Lower lobe of right lung (tissue), 2 donors: Measurements from ENCODE around the gene BIRC5. TPM values are rescaled to one million over a fixed set of nuclear protein-coding genes. Genes with fewer than 3 reads are reported as not detected.

Experiments used
- ATAC-seq, 2 donors: fragments of 200-7000 bp; cut with Tn5 transposase; one replicate each; pipeline ENCODE4 v1.9.1; 2020 to 2022; ENCODE audit warnings: mild to moderate bottlenecking in 2 of 2, moderate library complexity in 2 of 2
- DNase-seq: peaks from one replicate; pipeline ENCODE4 v3.0.0-alpha.2; 2020
- H3K27ac ChIP-seq: fragments of 200-600 bp; one replicate; pipeline ENCODE4 v1.8.0; 2022
- H3K27me3 ChIP-seq: fragments of 200-600 bp; one replicate; pipeline ENCODE4 v1.8.0; 2022; ENCODE audit warnings: low read depth
- H3K36me3 ChIP-seq: fragments of 200-600 bp; one replicate; pipeline ENCODE4 v1.8.0; 2022; ENCODE audit warnings: mild to moderate bottlenecking
- H3K4me1 ChIP-seq: fragments of 200-600 bp; one replicate; pipeline ENCODE4 v1.8.0; 2022
- H3K4me3 ChIP-seq: fragments of 200-600 bp; one replicate; pipeline ENCODE4 v1.8.0; 2022; ENCODE audit warnings: mild to moderate bottlenecking
- H3K9me3 ChIP-seq: fragments of 200-600 bp; one replicate; pipeline ENCODE4 v1.8.0; 2022
- intact Hi-C: fragments of 100-400 bp; cut with DNase I; formaldehyde crosslinking; loops from one replicate; pipeline ENCODE4 v1.11.0; 2022
- total RNA-seq: library from RNA; stranded (reverse); fragmentation: NEBNext Ultra II Directional; extraction: Animal tissue kit (Norgen Biotek cat#: 25700); gene quantifications from one replicate; pipeline ENCODE4 v1.2.1, GENCODE V29; 2021
- TF ChIP-seq, protein P1 (sequence below): fragments of 200-600 bp; IDR thresholded peaks from one replicate; pipeline ENCODE4 v1.8.0; 2022; ENCODE audit warnings: antibody characterized with exemption, mild to moderate bottlenecking
- donor health status: DM: no; HTN: yes; CAD: no; lungs with severe emphysema.

BIRC5 gene
- total RNA-seq, 1 donor from 2014 or later = 1.8 TPM

DNA sequence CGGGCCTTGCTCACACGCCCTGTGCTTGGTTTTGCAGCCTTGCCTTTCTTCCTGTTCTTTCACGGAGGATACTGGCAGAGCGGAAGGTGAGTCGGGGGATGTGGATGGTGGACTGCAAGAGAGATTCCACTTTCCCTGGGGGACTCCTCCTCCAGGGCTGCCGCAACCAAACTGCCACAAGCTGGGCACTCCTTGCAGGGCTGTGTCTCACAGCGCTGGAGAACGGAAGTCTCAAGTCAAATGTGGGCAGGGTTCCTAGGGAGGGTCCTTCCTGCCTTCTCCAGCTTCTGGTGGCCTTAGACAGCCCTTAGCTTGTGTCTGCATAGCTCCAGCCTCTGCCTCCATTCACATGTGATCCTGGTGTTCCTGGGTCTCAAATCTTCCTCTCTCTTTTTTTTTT is 11.4 kb upstream of the BIRC5 start:
- TF ChIP-seq, protein P1, sequence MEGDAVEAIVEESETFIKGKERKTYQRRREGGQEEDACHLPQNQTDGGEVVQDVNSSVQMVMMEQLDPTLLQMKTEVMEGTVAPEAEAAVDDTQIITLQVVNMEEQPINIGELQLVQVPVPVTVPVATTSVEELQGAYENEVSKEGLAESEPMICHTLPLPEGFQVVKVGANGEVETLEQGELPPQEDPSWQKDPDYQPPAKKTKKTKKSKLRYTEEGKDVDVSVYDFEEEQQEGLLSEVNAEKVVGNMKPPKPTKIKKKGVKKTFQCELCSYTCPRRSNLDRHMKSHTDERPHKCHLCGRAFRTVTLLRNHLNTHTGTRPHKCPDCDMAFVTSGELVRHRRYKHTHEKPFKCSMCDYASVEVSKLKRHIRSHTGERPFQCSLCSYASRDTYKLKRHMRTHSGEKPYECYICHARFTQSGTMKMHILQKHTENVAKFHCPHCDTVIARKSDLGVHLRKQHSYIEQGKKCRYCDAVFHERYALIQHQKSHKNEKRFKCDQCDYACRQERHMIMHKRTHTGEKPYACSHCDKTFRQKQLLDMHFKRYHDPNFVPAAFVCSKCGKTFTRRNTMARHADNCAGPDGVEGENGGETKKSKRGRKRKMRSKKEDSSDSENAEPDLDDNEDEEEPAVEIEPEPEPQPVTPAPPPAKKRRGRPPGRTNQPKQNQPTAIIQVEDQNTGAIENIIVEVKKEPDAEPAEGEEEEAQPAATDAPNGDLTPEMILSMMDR = no peak
- peaks cover 15% of the 10 kb centered on the region for H3K36me3 ChIP-seq
- H3K27ac ChIP-seq = no peak overlapping the region
- no peaks in the 10 kb centered on the region for H3K9me3 ChIP-seq
- intact Hi-C loops = no loop called here
- H3K4me1 ChIP-seq = peaks cover 9% of the 10 kb centered on the region
- H3K27me3 ChIP-seq = no peaks in the 10 kb centered on the region
- no peak for DNase-seq
- no peak overlapping the region for H3K4me3 ChIP-seq
- ATAC-seq = no peak

DNA sequence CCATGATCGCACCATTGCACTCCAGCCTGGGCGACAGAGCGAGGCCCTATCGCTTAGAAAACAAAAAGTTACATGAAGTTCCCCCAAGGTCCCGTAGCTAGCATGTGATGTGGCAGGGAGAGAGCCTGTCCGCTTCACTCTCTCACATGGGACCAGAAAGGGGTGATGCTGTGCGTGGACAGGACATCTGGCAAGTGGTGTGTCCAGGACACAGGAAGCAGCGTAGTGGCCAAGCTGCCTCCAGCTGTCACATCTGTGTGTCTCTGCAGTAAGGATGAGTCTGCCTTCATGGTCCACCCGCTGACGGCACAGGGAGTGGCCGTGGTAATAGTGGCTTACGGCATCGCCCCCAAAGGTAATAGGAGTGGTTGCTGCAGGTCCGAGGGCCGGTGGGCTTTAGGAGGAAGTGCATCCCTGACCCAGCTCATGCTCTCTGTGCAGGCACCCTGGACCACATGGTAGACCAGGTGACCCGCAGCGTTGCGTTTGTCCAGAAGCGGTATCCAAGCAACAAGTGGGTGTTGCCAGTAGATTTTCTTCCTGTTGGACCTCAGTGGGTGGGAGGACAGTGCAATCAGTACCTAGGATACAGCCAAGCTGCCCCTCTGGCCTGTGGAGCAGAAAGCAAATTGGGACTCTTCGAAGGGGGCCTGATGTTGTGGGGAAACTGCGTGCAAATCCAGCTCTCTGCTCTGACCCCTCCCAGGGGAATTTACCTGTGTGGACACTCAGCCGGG is 9.5 kb upstream of the BIRC5 start:
- no peaks in the 10 kb centered on the region for H3K9me3 ChIP-seq
- DNase-seq (no peak), ATAC-seq (peak in 1 of 2 donors; percentile 8)
- no peaks in the 10 kb centered on the region for H3K27me3 ChIP-seq
- H3K4me1 ChIP-seq = peaks cover 3% of the 10 kb centered on the region
- H3K4me3 ChIP-seq = no peak overlapping the region
- TF ChIP-seq, protein P1 = no peak
- intact Hi-C loops = no loop called here
- peaks cover 16% of the 10 kb centered on the region for H3K36me3 ChIP-seq
- no peak overlapping the region for H3K27ac ChIP-seq

DNA sequence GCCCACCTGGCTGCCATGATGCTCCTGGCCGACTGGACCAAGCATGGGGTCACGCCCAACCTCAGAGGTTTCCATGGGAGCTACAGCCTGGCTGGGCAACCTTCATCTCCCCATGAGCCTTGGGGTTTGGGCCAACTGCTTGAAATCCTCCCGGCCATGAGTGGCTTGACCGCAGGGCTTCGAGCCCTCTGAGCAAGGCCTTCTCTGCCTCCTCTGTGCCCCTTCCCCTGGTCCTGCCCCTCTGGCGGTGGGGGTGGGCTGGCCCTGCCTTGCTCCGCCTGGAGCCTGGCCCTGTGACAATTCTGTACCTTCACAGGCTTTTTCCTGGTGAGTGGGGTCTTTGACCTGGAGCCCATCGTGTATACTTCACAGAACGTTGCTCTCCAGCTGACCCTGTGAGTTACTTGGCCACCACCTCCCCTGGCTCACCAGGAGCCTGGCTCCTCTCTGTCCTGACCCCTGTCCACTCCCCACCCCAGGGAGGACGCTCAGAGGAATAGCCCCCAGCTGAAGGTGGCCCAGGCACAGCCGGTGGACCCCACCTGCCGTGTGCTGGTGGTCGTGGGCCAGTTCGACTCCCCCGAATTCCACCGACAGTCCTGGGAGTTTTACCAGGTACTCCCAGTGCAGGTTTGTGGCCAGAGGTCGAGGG is 8.8 kb upstream of the BIRC5 start:
- no peak for ATAC-seq
- TF ChIP-seq, protein P1 = no peak
- Histone ChIP-seq H3K27me3 (no peaks in the 10 kb centered on the region), H3K4me1 (no peaks in the 10 kb centered on the region), H3K9me3 (no peaks in the 10 kb centered on the region), H3K27ac (no peak overlapping the region), H3K36me3 (peaks cover 16% of the 10 kb centered on the region), H3K4me3 (no peak overlapping the region)
- intact Hi-C loops = no loop called here
- DNase-seq = no peak

DNA sequence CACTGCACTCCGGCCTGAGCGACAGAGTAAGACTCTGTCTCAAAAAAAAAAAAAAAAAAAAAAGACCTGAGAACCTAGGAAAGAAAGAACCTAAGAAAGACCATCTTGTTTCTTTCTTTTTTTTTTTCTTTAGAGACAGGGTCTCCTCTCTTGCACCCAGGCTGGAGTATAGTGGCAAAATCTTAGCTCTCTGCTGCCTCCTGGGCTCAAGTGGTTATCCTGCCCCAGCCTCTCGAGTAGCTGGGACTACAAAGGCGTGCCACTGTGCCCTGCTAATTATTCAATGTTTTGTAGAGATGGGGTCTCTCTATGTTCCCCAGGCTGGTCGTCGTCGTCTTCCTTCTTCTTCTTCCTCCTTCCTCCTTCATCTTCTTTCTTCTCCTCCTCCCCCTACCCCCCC is 7.8 kb upstream of the BIRC5 start:
- TF ChIP-seq, protein P1 = peak; percentile 13
- no peaks in the 10 kb centered on the region for H3K4me1 ChIP-seq
- no peak overlapping the region for H3K27ac ChIP-seq
- no peak for ATAC-seq
- intact Hi-C loops = no loop called here
- peaks cover 16% of the 10 kb centered on the region for H3K36me3 ChIP-seq
- H3K27me3 ChIP-seq = no peaks in the 10 kb centered on the region
- no peak overlapping the region for H3K4me3 ChIP-seq
- H3K9me3 ChIP-seq = no peaks in the 10 kb centered on the region
- DNase-seq = no peak

DNA sequence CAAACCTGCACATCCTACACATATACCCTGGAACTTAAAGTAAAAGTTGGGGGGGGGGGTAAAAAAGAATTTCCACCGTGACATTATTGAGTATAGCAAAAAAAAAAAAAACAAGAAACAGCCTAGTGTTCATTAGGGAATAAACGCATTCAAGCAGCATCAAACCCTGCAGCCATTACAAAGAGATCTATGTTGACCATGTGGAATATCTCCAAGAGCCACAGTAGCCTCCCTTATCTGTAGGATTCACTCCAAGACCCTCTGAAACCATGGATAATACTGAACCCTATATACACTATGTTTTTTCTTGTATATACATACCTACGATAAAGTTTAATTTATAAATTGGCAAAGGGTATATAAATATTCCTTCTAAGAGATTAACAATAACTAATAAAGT is 5.6 kb upstream of the BIRC5 start:
- no peak overlapping the region for H3K27ac ChIP-seq
- intact Hi-C loops = no loop called here
- H3K9me3 ChIP-seq = no peaks in the 10 kb centered on the region
- ATAC-seq (no peak), DNase-seq (no peak)
- TF ChIP-seq, protein P1 = no peak
- no peak overlapping the region for H3K4me3 ChIP-seq
- H3K4me1 ChIP-seq = no peaks in the 10 kb centered on the region
- H3K27me3 ChIP-seq = no peaks in the 10 kb centered on the region
- peaks cover 16% of the 10 kb centered on the region for H3K36me3 ChIP-seq
